NCI-H2107 (cell line): ENCODE results near the gene TANGO2.

Experiments
- DNase-seq: peaks from one replicate; lab custom pipeline; 2025; lab: John Stamatoyannopoulos, UW

The TANGO2 gene

GRCh38 chr22:20107471-20107901 lies 86.6 kb downstream of the TANGO2 start:
- DNase-seq = no peak

- DNase-seq = no peak
Observed at GRCh38 chr22:20107951-20108756, 87.2 kb downstream of the TANGO2 start.

DNA sequence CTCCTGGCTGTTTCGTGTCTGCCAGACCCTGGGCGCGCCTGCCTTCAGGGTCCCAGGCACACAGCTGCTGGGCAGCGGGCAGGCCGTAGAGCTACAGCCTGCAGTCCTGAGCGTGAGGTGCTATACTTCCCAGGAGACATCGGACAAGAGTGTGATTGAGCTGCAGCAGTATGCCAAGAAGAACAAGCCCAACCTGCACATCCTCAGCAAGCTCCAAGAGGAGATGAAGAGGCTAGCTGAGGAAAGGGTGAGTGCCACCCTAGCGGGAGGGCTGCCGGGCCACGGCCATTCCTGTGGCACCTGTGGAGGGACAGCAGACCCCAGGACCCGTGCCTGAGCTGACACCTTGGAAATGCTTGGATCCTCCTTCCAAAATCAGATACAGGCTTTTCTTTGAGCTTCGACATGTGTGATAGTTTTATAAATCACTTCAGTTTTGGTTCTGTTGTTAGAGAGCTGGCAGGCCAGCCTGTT lies 87.9 kb downstream of the TANGO2 start:
- no peak for DNase-seq

- no peak for DNase-seq
Observed at GRCh38 chr22:20109411-20110358, 88.8 kb downstream of the TANGO2 start.

DNA sequence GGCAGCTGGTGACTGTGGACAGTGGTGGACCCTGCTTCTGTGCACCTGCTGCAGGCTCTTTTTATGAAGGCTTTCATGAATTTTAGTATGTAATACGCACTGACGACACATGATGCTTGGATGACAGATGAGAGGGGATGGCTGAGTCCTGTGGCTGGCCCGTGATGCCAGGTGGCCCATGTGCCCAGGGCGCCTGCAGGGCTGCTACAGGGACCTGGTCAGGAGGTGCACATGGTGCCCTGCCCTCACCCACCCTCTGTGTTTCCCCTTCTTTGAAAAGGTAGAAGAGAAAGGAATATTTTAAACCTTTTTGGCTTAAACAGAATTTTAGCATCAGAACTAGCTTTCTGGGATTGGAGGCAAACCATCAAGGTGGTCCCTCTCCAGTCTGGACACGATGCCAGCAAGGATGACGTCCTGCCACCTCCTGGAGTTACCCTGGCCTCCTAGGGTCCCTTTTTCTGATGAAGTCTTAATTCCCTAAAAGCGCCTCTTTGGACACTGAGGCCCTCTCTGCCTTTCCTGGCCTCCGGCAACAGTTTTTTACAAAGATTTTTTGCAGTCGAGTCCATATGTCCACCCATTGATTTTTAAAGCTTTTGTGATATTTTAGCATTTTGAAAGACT lies 89.6 kb downstream of the TANGO2 start:
- DNase-seq = no peak

DNA sequence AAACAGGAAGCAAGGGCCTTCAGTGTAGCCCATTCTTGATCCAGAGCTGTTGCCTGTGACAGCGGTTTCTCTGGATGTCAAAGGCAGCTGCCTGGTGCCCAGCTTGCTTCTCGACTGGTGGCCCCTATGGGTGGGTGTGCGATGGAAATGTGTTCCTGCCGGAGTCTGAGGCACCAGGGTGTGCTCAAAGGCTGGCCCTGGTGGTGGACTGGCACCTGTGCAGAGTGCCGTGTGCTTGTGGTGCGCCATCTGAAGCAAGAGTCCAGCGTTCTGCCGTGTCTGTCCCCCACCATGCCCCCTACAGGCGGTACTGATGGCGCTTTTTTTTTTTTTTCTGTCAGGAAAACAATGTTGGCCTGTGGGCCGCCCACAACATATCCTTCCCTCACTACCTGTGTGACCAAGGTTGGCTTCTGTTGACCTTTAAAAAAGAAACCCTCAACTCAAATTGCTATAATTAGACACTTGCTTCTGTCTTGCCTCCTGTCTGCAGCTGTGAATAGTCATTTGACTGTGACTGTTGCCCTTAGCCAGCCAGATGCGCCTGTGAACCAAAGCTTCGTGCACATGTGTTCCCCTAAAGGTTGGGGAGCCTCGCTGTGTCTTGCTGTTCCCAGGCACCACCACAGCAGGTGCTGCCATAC lies 90.3 kb downstream of the TANGO2 start:
- DNase-seq = no peak

DNA sequence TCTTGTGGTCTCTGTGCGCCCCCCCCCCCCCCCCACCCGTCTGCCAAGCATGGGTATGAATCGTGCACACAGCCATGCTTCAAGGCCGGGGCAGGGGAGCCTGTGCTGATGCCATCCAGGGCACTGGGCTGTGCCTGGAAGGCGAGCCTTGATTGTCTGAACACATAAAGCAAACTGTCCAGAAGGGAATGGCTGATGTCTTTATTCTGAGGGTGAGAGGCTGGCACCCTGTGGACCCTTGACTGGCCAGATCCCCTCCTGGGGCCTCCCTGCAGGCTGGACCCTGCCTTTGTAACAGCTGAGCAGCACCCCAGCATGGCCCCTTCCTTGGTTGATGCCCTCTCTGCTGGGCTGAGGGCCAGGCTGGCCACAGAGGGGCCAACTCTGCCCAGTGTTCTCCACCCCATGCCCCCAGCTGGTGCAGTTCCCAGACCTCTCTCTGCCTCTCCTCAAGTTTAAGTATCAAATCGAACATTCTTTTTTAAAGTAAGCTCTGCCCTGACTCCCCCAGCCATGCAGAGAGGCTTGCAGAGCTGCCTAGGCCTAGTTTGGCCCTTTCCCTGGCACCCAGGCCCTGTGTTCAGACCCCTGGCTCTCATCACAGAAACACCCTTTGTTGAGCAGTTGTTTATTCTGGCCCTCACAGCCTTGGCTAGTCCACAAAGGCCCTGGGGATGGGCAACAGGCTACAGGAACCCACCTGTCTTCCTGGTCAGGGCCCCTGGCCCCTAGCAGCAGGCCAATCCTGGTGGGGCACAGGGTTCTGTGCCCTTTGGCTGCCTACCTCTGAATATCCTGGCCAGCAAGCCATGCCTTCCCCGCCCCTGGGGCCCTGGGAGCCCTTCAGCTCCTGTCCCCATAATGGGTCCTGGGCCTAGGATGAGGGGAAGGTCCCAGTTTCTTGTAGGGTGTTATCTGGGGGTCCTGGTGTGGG lies 91.0 kb downstream of the TANGO2 start:
- no peak for DNase-seq

DNA sequence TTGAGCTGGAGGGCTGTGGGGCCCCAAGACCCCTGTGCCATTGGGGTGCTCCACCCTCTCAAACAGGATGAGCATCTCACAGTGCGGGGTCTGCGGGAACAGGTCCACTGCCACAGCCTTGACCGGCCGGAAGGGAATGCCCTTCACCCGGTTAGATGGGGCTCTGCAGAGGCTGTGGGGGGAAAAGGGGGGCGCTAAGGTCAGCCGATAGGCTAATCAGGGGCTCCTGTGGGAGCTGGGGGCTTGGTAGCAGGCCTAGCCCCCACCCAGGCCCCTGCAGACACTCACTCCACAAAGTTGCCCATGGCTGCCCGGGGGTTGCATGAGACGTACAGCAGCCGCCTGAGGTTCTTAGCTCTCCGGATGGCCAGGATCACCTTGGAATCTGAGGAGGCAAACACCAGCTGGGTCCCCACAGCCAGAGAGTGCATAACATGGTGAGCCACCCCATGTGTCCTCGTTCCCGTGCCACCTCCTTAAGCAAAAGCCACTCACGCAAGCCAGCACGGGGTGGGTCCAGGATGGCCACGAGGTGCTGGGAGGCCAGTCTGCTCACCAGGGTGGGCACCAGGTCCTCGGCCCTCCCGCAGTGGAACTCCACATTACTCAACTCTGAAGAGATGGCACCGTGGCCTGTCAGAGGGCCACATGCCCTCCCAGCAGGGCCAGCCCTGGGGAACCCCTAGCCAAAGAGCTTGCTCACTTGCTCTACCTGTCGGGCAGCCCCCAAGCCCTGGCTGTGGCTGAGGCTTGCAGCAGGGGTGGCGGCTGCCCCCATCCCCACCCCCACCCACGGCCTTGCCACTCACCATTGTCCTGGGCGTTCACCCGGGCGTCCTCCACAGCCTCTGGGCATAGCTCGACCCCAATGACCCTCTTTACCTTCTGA lies 92.0 kb downstream of the TANGO2 start:
- DNase-seq = no peak

GRCh38 chr22:20113551-20114310 lies 92.8 kb downstream of the TANGO2 start:
- no peak for DNase-seq

- DNase-seq = no peak
Observed at GRCh38 chr22:20114506-20115475, 93.9 kb downstream of the TANGO2 start.

GRCh38 chr22:20115691-20116375 lies 94.9 kb downstream of the TANGO2 start, which contains the start of gene RANBP1:
Gene RANBP1 (plus strand): TSS chr22:20116104. CDS start chr22:20116185, 81 bp downstream.
- DNase-seq = no peak

- no peak for DNase-seq
Observed at GRCh38 chr22:20116376-20116950, 95.6 kb downstream of the TANGO2 start.
